ENCODE results near the gene SAFB. TPM values are rescaled to one million over a fixed set of nuclear protein-coding genes. Genes with fewer than 3 reads are reported as not detected.

The SAFB gene
- total RNA-seq, 1 donor, result 33.7 TPM

DNA sequence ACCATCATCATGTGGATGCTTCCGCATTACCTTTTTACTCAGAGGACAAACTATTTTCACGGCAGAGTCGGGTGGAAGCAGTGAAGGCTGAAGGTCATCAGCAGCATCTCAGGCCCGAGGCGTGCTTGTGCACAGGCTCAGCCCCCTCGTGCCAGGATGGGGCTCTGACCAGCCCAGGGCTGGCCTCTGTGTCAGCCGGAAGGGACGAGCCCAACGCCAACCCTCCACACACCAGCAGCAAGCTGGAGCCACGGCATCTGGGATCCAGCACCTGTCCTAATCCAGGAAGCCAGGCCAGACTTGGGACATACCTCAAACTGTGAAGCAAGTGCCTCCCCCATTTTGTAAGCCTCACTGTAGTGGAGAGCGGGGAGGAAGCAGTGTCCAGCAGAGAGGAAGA, 46.3 kb downstream of the SAFB start:
- H3K79me2 ChIP-seq (ENCODE audit: insufficient read depth, low read length), result peaks cover 5% of the 10 kb centered on the region
- DNase-seq (ENCODE audit: insufficient read length, low spot score, missing footprints), result peak; percentile 23
- H4K20me1 ChIP-seq (ENCODE audit: insufficient read depth, low read length), result peaks cover 15% of the 10 kb centered on the region
- no peaks in the 10 kb centered on the region for H3K9me3 ChIP-seq (ENCODE audit: low read depth, low read length)
- no peak overlapping the region for H2AFZ ChIP-seq (ENCODE audit: low read length)
- TF ChIP-seq, protein P1, sequence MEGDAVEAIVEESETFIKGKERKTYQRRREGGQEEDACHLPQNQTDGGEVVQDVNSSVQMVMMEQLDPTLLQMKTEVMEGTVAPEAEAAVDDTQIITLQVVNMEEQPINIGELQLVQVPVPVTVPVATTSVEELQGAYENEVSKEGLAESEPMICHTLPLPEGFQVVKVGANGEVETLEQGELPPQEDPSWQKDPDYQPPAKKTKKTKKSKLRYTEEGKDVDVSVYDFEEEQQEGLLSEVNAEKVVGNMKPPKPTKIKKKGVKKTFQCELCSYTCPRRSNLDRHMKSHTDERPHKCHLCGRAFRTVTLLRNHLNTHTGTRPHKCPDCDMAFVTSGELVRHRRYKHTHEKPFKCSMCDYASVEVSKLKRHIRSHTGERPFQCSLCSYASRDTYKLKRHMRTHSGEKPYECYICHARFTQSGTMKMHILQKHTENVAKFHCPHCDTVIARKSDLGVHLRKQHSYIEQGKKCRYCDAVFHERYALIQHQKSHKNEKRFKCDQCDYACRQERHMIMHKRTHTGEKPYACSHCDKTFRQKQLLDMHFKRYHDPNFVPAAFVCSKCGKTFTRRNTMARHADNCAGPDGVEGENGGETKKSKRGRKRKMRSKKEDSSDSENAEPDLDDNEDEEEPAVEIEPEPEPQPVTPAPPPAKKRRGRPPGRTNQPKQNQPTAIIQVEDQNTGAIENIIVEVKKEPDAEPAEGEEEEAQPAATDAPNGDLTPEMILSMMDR (IDR thresholded peaks at IDR 0.05; ENCODE audit: extremely low read depth, low read depth, low read length), result no peak
- H3K4me1 ChIP-seq (ENCODE audit: insufficient read depth, low read length), result peaks cover 9% of the 10 kb centered on the region
- no peaks in the 10 kb centered on the region for H3K27me3 ChIP-seq (ENCODE audit: insufficient read depth, low read length)
- no peak overlapping the region for H3K4me3 ChIP-seq (ENCODE audit: insufficient read depth, low read length)
- H3K27ac ChIP-seq (ENCODE audit: low read depth, low read length), result no peak overlapping the region
- no peak overlapping the region for H3K4me2 ChIP-seq (ENCODE audit: insufficient read depth, low read length)
- peaks cover 47% of the 10 kb centered on the region for H3K36me3 ChIP-seq (ENCODE audit: insufficient read depth, low read length)

- H2AFZ ChIP-seq (ENCODE audit: low read length), result no peak overlapping the region
- H3K27me3 ChIP-seq (ENCODE audit: insufficient read depth, low read length), result no peaks in the 10 kb centered on the region
- no peaks in the 10 kb centered on the region for H3K9me3 ChIP-seq (ENCODE audit: low read depth, low read length)
- no peak overlapping the region for H3K4me3 ChIP-seq (ENCODE audit: insufficient read depth, low read length)
- peaks cover 8% of the 10 kb centered on the region for H4K20me1 ChIP-seq (ENCODE audit: insufficient read depth, low read length)
- peaks cover 33% of the 10 kb centered on the region for H3K36me3 ChIP-seq (ENCODE audit: insufficient read depth, low read length)
- peaks cover 5% of the 10 kb centered on the region for H3K79me2 ChIP-seq (ENCODE audit: insufficient read depth, low read length)
- TF ChIP-seq, protein P1 (IDR thresholded peaks at IDR 0.05; ENCODE audit: extremely low read depth, low read depth, low read length), result no peak
- H3K27ac ChIP-seq (ENCODE audit: low read depth, low read length), result no peak overlapping the region
- no peak overlapping the region for H3K4me2 ChIP-seq (ENCODE audit: insufficient read depth, low read length)
- no peaks in the 10 kb centered on the region for H3K4me1 ChIP-seq (ENCODE audit: insufficient read depth, low read length)
- DNase-seq (ENCODE audit: insufficient read length, low spot score, missing footprints), result peak; percentile 41
These were observed 48.7 kb downstream of the SAFB start for GRCh38 chr19:5671600-5671999.

DNA sequence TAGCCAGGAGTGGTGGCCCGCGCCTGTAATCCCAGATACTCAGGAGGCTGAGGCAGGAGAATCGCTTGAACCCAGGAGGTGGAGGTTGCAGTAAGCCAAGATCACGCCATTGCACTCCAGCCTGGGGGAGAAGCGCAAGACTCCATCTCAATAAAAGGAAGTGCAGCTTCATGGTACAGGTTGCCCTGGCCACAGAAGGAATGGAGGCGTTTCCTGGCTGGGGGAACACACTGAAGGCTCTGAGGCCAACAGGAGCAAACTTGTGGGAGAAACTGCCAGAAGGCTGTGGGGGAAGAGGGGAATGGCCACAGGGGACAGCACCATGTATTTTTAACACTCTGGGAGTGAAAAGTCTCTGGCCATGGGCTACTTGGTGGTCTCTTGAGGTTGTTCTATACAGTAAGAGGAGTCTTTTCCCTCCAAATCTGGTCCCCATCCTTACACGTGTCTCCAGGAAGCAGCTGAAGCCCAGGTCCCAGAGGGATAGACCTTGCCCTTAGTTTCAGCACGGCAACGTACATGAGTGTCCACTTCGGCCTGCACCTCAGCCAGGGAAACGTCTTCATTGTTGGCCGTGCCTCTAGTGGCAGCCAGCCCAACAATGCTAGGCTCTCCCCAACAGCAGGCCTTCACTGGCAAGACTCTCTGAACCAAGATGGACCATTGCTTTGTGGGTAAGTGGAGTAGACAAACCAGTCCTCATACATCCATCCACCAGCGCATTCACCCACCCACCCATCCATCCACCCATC, 50.0 kb downstream of the SAFB start:
- H4K20me1 ChIP-seq (ENCODE audit: insufficient read depth, low read length), result no peaks in the 10 kb centered on the region
- peak; percentile 55 for DNase-seq (ENCODE audit: insufficient read length, low spot score, missing footprints)

DNA sequence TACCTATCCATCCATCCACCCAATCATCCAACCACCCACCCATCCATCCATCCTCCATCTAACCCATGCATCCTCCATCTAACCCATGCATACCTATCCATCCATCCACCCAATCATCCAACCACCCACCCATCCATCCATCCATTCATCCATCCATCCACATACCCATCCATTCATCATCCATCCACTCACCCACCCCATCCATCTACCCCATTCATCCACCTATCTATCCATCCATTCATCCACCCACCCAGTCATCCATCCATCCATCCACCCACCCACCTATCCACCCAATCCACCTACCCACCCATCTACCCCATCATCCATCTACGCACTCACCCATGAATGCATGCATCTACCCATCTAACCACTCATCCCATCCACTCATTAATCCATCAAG, 50.9 kb downstream of the SAFB start:
- Histone ChIP-seq H2AFZ (ENCODE audit: low read length) (no peak overlapping the region), H3K79me2 (ENCODE audit: insufficient read depth, low read length) (peaks cover 2% of the 10 kb centered on the region), H4K20me1 (ENCODE audit: insufficient read depth, low read length) (no peaks in the 10 kb centered on the region), H3K36me3 (ENCODE audit: insufficient read depth, low read length) (peaks cover 12% of the 10 kb centered on the region), H3K27ac (ENCODE audit: low read depth, low read length) (no peak overlapping the region), H3K27me3 (ENCODE audit: insufficient read depth, low read length) (no peaks in the 10 kb centered on the region), H3K9me3 (ENCODE audit: low read depth, low read length) (no peaks in the 10 kb centered on the region), H3K4me2 (ENCODE audit: insufficient read depth, low read length) (no peak overlapping the region), H3K4me1 (ENCODE audit: insufficient read depth, low read length) (no peaks in the 10 kb centered on the region), H3K4me3 (ENCODE audit: insufficient read depth, low read length) (no peak overlapping the region)
- DNase-seq (ENCODE audit: insufficient read length, low spot score, missing footprints), result no peak
- TF ChIP-seq, protein P1 (IDR thresholded peaks at IDR 0.05; ENCODE audit: extremely low read depth, low read depth, low read length), result no peak

More for the DNA sequence above, 50.0 kb downstream of the SAFB start:
- peaks cover 2% of the 10 kb centered on the region for H3K79me2 ChIP-seq (ENCODE audit: insufficient read depth, low read length)
- no peak overlapping the region for H3K4me3 ChIP-seq (ENCODE audit: insufficient read depth, low read length)
- no peak overlapping the region for H3K27ac ChIP-seq (ENCODE audit: low read depth, low read length)
- H3K4me2 ChIP-seq (ENCODE audit: insufficient read depth, low read length), result no peak overlapping the region
- peaks cover 21% of the 10 kb centered on the region for H3K36me3 ChIP-seq (ENCODE audit: insufficient read depth, low read length)
- no peak overlapping the region for H2AFZ ChIP-seq (ENCODE audit: low read length)
- TF ChIP-seq, protein P1 (IDR thresholded peaks at IDR 0.05; ENCODE audit: extremely low read depth, low read depth, low read length), result no peak
- no peaks in the 10 kb centered on the region for H3K9me3 ChIP-seq (ENCODE audit: low read depth, low read length)
- H3K27me3 ChIP-seq (ENCODE audit: insufficient read depth, low read length), result no peaks in the 10 kb centered on the region
- no peaks in the 10 kb centered on the region for H3K4me1 ChIP-seq (ENCODE audit: insufficient read depth, low read length)

Data from osteoblast (primary cell).